Measurements from ENCODE around the gene TIPARP.

DNA sequence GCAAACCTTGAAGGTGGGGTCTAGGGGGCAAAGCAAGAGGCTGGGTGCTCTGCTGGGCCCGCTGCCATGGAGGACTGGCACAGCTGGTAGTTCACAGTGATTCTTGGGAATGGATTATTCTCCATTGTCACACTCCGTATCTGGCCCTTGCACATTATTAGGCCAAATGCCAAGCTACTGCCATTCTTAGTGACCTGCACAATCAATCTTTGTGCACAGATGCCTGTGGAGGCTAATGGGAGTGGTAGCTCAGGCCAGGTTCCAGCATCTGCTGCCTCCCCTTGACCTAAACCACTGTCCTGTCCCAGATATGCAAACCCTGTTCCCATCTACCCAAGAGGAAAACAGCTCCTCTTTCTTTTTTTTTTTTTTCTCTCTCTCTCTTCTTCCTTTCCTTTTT, 67.5 kb downstream of the TIPARP start:
- TF ChIP-seq, protein P1, sequence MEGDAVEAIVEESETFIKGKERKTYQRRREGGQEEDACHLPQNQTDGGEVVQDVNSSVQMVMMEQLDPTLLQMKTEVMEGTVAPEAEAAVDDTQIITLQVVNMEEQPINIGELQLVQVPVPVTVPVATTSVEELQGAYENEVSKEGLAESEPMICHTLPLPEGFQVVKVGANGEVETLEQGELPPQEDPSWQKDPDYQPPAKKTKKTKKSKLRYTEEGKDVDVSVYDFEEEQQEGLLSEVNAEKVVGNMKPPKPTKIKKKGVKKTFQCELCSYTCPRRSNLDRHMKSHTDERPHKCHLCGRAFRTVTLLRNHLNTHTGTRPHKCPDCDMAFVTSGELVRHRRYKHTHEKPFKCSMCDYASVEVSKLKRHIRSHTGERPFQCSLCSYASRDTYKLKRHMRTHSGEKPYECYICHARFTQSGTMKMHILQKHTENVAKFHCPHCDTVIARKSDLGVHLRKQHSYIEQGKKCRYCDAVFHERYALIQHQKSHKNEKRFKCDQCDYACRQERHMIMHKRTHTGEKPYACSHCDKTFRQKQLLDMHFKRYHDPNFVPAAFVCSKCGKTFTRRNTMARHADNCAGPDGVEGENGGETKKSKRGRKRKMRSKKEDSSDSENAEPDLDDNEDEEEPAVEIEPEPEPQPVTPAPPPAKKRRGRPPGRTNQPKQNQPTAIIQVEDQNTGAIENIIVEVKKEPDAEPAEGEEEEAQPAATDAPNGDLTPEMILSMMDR (IDR thresholded peaks at IDR 0.05), result no peak
- no peak for TF ChIP-seq EZH2 (IDR thresholded peaks at IDR 0.05; ENCODE audit: borderline replicate concordance, insufficient read depth, low read depth, low read length, poor library complexity, severe bottlenecking)
